CD14-positive monocyte (primary cell): ENCODE data around the gene EP400. TPM values are rescaled to one million over a fixed set of nuclear protein-coding genes. Genes with fewer than 3 reads are reported as not detected.
A peak's percentile ranks its signal among the peaks of the same experiment; 100 is the strongest.

Experiments used
- DNase-seq, 3 donors: peaks; one replicate each; pipeline ENCODE4 v3.0.0-alpha.2; 2011 to 2022
- H2AFZ ChIP-seq: 2 replicates; pipeline ENCODE4 v1.6.0; 2012; ENCODE audit warnings: mild to moderate bottlenecking, low read depth, low read length, inconsistent platforms; ENCODE audit not compliant: insufficient read depth, poor library complexity, severe bottlenecking
- H3K27ac ChIP-seq, 2 donors: 1 replicate in 1 of 2; 2 replicates in 1 of 2; pipeline ENCODE4 v1.5.1; 2012 to 2013; ENCODE audit warnings: low read length in 2 of 2, control low read depth in 1 of 2, inconsistent platforms in 1 of 2, low read depth in 1 of 2, mild to moderate bottlenecking in 1 of 2
- H3K27me3 ChIP-seq, 2 donors: one replicate each; pipeline versions ENCODE4 v1.6.0 to v1.6.1; 2011 to 2013; ENCODE audit warnings: low read length in 2 of 2; ENCODE audit not compliant: control insufficient read depth in 2 of 2, insufficient read depth in 2 of 2
- H3K36me3 ChIP-seq, 2 donors: replicated peaks in 1 of 2; 1 replicate in 1 of 2; 2 replicates in 1 of 2; pipeline versions ENCODE4 v1.5.1 to v1.6.1; 2012 to 2013; ENCODE audit warnings: low read length in 2 of 2, control low read depth in 1 of 2, inconsistent platforms in 1 of 2, mild to moderate bottlenecking in 1 of 2; ENCODE audit not compliant: insufficient read depth in 2 of 2, control insufficient read depth in 1 of 2
- H3K4me1 ChIP-seq, 2 donors: 1 replicate in 1 of 2; 2 replicates in 1 of 2; pipeline versions ENCODE4 v1.5.1 to v1.6.1; 2012 to 2013; ENCODE audit warnings: low read length in 2 of 2, control low read depth in 1 of 2, inconsistent platforms in 1 of 2, mild to moderate bottlenecking in 1 of 2, moderate library complexity in 1 of 2; ENCODE audit not compliant: insufficient read depth in 2 of 2, control insufficient read depth in 1 of 2
- H3K4me2 ChIP-seq: replicated peaks from 2 replicates; pipeline ENCODE3; 2012; ENCODE audit warnings: low read length, moderate library complexity, mild to moderate bottlenecking; ENCODE audit not compliant: poor library complexity, severe bottlenecking; ENCODE audit errors: extremely low read depth
- H3K4me3 ChIP-seq, 3 experiments: fragments of 200-600 bp in 1 of 3; sonication (generic) in 1 of 3; replicated peaks in 1 of 3; 1 replicate in 2 of 3; 2 replicates in 1 of 3; pipeline ENCODE4 v1.5.1; 2011 to 2013; ENCODE audit warnings: low read length in 3 of 3, mild to moderate bottlenecking in 3 of 3, control low read depth in 2 of 3, low read depth in 2 of 3, inconsistent platforms in 1 of 3, moderate library complexity in 1 of 3
- H3K79me2 ChIP-seq: 2 replicates; pipeline ENCODE4 v1.6.0; 2012; ENCODE audit warnings: mild to moderate bottlenecking, control low read depth, inconsistent platforms, low read length, moderate library complexity; ENCODE audit not compliant: insufficient read depth
- H3K9ac ChIP-seq: 2 replicates; pipeline ENCODE4 v1.6.0; 2017; ENCODE audit warnings: low read length, mild to moderate bottlenecking; ENCODE audit not compliant: insufficient read depth, poor library complexity, severe bottlenecking
- H3K9me3 ChIP-seq, 2 donors: replicated peaks in 1 of 2; 1 replicate in 1 of 2; 2 replicates in 1 of 2; pipeline versions ENCODE4 v1.5.1 to v1.6.1; 2012 to 2013; ENCODE audit warnings: low read length in 2 of 2, control low read depth in 1 of 2; ENCODE audit not compliant: control insufficient read depth in 1 of 2, insufficient read depth in 1 of 2
- H4K20me1 ChIP-seq: 2 replicates; pipeline ENCODE4 v1.6.0; 2012; ENCODE audit warnings: mild to moderate bottlenecking, low read length, control low read depth, moderate library complexity; ENCODE audit not compliant: insufficient read depth
- H3K27ac Mint-ChIP-seq, 7 donors: one replicate each; pipeline ENCODE4 v1.8.0; 2020; ENCODE audit warnings: mild to moderate bottlenecking in 7 of 7, mixed read lengths in 7 of 7, moderate library complexity in 6 of 7, inconsistent platforms in 2 of 7
- H3K27me3 Mint-ChIP-seq, 3 donors: one replicate each; pipeline ENCODE4 v1.8.0; 2021 to 2022; ENCODE audit warnings: low read depth in 3 of 3, mild to moderate bottlenecking in 3 of 3, mixed read lengths in 3 of 3, moderate library complexity in 3 of 3, inconsistent platforms in 1 of 3
- H3K36me3 Mint-ChIP-seq, 2 donors: one replicate each; pipeline ENCODE4 v1.8.0; 2020; ENCODE audit warnings: mixed read lengths in 2 of 2, inconsistent platforms in 1 of 2, mild to moderate bottlenecking in 1 of 2
- H3K4me1 Mint-ChIP-seq: one replicate; pipeline ENCODE4 v1.8.0; 2020; ENCODE audit warnings: mild to moderate bottlenecking, mixed read lengths
- H3K4me3 Mint-ChIP-seq, 2 donors: one replicate each; pipeline ENCODE4 v1.8.0; 2020; ENCODE audit warnings: mild to moderate bottlenecking in 2 of 2, mixed read lengths in 2 of 2, moderate library complexity in 1 of 2
- H3K9me3 Mint-ChIP-seq, 7 donors: one replicate each; pipeline ENCODE4 v1.8.0; 2020 to 2022; ENCODE audit warnings: mixed read lengths in 7 of 7, mild to moderate bottlenecking in 6 of 7, moderate library complexity in 6 of 7, inconsistent platforms in 2 of 7
- CTCF ChIP-seq: fragments of 200-600 bp; IDR thresholded peaks from one replicate; pipeline ENCODE4 v1.8.0; 2022; ENCODE audit warnings: antibody characterized with exemption, mild to moderate bottlenecking
- whole genome bisulfite sequencing: methylation state at CpG from one replicate; pipeline ENCODE4 v1.1.5; 2013; ENCODE audit warnings: missing lambda C conversion rate; ENCODE audit not compliant: insufficient coverage; 5-methylcytosine and 5-hydroxymethylcytosine counted together
- intact Hi-C, 2 donors: fragments of 100-400 bp; cut with micrococcal nuclease; formaldehyde crosslinking; loops; one replicate each; pipeline versions ENCODE4 v1.15.0 to v1.15.1; 2023
- polyA plus RNA-seq, 3 donors: library from polyadenylated mRNA; depleted of rRNA in 1 of 3; unstranded in 2 of 3; stranded (reverse) in 1 of 3; fragments of 300-500 nt in 2 of 3; fragments of >200 nt in 1 of 3; fragmentation: Illumina TruSeq in 2 of 3; gene quantifications; 1 replicate in 2 of 3; 2 replicates in 1 of 3; pipeline ENCODE4 v1.2.3, GENCODE V29; 2012 to 2021

The EP400 gene
- polyA plus RNA-seq, 3 donors: 0.65 to 12.1 (median 0.81) TPM

- no peaks in the 10 kb centered on the region for H3K27me3 ChIP-seq
- Mint-ChIP-seq H3K27ac (peak overlapping the region in 2 of 7 donors; percentile 32 to 58), H3K27me3 (peaks cover 0 to 3% (median 2%) of the 10 kb centered on the region in 3 donors), H3K4me3 (no peak overlapping the region), H3K4me1 (no peaks in the 10 kb centered on the region), H3K9me3 (peaks cover 0 to 4% (median 3%) of the 10 kb centered on the region in 7 donors), H3K36me3 (peaks cover 85 to 91% of the 10 kb centered on the region in 2 donors)
- no peak overlapping the region for H3K4me2 ChIP-seq
- no peak overlapping the region for H2AFZ ChIP-seq
- H3K4me1 ChIP-seq: no peaks in the 10 kb centered on the region
- no peak for TF ChIP-seq CTCF
- 100% methylated on average over 2 of the region's 2 CpGs for WGBS
- no peak for DNase-seq
- no peak overlapping the region for H3K27ac ChIP-seq
- H3K9ac ChIP-seq: no peak overlapping the region
- no peaks in the 10 kb centered on the region for H3K9me3 ChIP-seq
- intact Hi-C loops: no loop called here
- no peak overlapping the region for H3K4me3 ChIP-seq
- H3K79me2 ChIP-seq: no peaks in the 10 kb centered on the region
- H4K20me1 ChIP-seq: no peaks in the 10 kb centered on the region
- H3K36me3 ChIP-seq: peaks cover 90 to 99% of the 10 kb centered on the region in 2 donors
These were observed 99.7 kb downstream of the EP400 start for GRCh38 chr12:132049442-132049841.

DNA sequence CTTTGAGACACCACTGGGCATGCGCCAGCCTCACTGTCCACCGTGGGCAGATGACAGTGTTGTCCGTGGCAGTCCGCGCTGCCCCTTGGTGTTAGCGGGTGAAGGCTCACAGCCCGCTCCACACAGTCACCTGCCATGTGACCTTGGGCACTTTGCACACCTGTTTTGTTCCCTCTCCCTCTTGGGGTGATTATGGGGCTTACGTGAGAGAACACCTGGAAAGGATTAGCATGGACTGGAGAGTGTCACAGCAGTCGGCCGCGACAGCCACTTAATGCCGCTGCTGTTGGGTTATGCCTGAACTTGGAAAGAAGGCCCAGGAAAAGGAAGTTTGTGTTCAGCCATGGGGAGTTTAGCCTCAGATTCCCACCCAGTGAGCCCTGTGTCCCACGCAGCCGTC lies 100.1 kb downstream of the EP400 start:
- Histone ChIP-seq H3K27ac (no peak overlapping the region), H3K36me3 (peaks cover 90 to 99% of the 10 kb centered on the region in 2 donors), H3K9me3 (no peaks in the 10 kb centered on the region), H3K4me3 (no peak overlapping the region), H2AFZ (no peak overlapping the region), H3K79me2 (no peaks in the 10 kb centered on the region), H3K9ac (no peak overlapping the region), H3K27me3 (no peaks in the 10 kb centered on the region), H3K4me1 (no peaks in the 10 kb centered on the region), H3K4me2 (no peak overlapping the region), H4K20me1 (no peaks in the 10 kb centered on the region)
- Mint-ChIP-seq H3K36me3 (peaks cover 85 to 91% of the 10 kb centered on the region in 2 donors), H3K9me3 (peaks cover 0 to 4% (median 3%) of the 10 kb centered on the region in 7 donors), H3K4me1 (no peaks in the 10 kb centered on the region), H3K4me3 (no peak overlapping the region), H3K27ac (no peak overlapping the region), H3K27me3 (peaks cover 0 to 2% (median 1%) of the 10 kb centered on the region in 3 donors)
- DNase-seq: no peak
- 100% methylated on average over 5 of the region's 14 CpGs for WGBS
- TF ChIP-seq CTCF: no peak
- intact Hi-C loops: no loop called here
